Natural killer cell (primary cell): ENCODE results near the gene ZNF782. TPM values are rescaled to one million over a fixed set of nuclear protein-coding genes. Genes with fewer than 3 reads are reported as not detected.

Source experiments
- ATAC-seq, 3 donors: fragments of 150-1000 bp in 2 of 3; fragments of 200-7000 bp in 1 of 3; cut with Tn5 transposase; 1 replicate in 1 of 3; 2 replicates in 2 of 3; pipeline ENCODE4 v1.10.0; 2021; ENCODE audit warnings: mild to moderate bottlenecking in 2 of 3, moderate library complexity in 2 of 3
- DNase-seq, 2 donors: peaks; one replicate each; pipeline versions ENCODE4 v3.0.0 to v3.0.0-alpha.2; 2013 to 2021; ENCODE audit warnings: mixed read lengths in 1 of 2
- H3K27ac ChIP-seq: one replicate; pipeline ENCODE4 v1.5.1; 2013; ENCODE audit warnings: mild to moderate bottlenecking, low read length
- H3K27me3 ChIP-seq: one replicate; pipeline ENCODE4 v1.6.1; 2013; ENCODE audit warnings: low read length; ENCODE audit not compliant: control insufficient read depth, insufficient read depth
- H3K36me3 ChIP-seq: one replicate; pipeline ENCODE4 v1.6.1; 2013; ENCODE audit warnings: low read length; ENCODE audit not compliant: control insufficient read depth, insufficient read depth
- H3K4me1 ChIP-seq: one replicate; pipeline ENCODE4 v1.6.1; 2013; ENCODE audit warnings: low read length; ENCODE audit not compliant: control insufficient read depth, insufficient read depth
- H3K4me3 ChIP-seq: one replicate; pipeline ENCODE4 v1.5.1; 2013; ENCODE audit warnings: low read length
- H3K9me3 ChIP-seq: one replicate; pipeline ENCODE4 v1.6.1; 2013; ENCODE audit warnings: low read length; ENCODE audit not compliant: control insufficient read depth, insufficient read depth
- H3K27ac Mint-ChIP-seq, 2 donors: one replicate each; pipeline ENCODE4 v1.8.0; 2022; ENCODE audit warnings: mild to moderate bottlenecking in 2 of 2, mixed read lengths in 2 of 2, moderate library complexity in 1 of 2
- H3K27me3 Mint-ChIP-seq, 2 donors: one replicate each; pipeline ENCODE4 v1.8.0; 2022; ENCODE audit warnings: low read depth in 2 of 2, mixed read lengths in 2 of 2
- H3K36me3 Mint-ChIP-seq: one replicate; pipeline ENCODE4 v1.8.0; 2022; ENCODE audit warnings: mixed read lengths
- H3K4me1 Mint-ChIP-seq, 2 donors: one replicate each; pipeline ENCODE4 v1.8.0; 2022; ENCODE audit warnings: mixed read lengths in 2 of 2
- H3K4me3 Mint-ChIP-seq: one replicate; pipeline ENCODE4 v1.8.0; 2022; ENCODE audit warnings: mild to moderate bottlenecking, moderate library complexity, mixed read lengths
- H3K9me3 Mint-ChIP-seq, 2 donors: one replicate each; pipeline ENCODE4 v1.8.0; 2022; ENCODE audit warnings: mixed read lengths in 2 of 2
- WGBS: methylation state at CpG from one replicate; pipeline ENCODE4 v1.1.7; 2013; ENCODE audit warnings: missing lambda C conversion rate; ENCODE audit not compliant: insufficient coverage; 5-methylcytosine and 5-hydroxymethylcytosine counted together
- intact Hi-C: fragments of 100-400 bp; cut with micrococcal nuclease; formaldehyde crosslinking; loops from one replicate; pipeline ENCODE4 v1.14.2; 2022
- total RNA-seq, 4 donors: library from RNA; stranded (reverse); fragments of 120-200 nt in 1 of 4; gene quantifications; one replicate each; pipeline versions ENCODE4 v1.2.3 to v1.2.4, GENCODE V29; 2013 to 2022
- TF ChIP-seq, protein P1 (sequence below): fragments of 200-600 bp; IDR thresholded peaks from one replicate; pipeline ENCODE4 v1.8.0; 2022; ENCODE audit warnings: antibody characterized with exemption

The ZNF782 gene
- total RNA-seq, 3 donors from 2014 or later (not counting 1 experiment from before 2014, with no cell fraction given) = 7.3 to 10.1 (median 7.4) TPM

DNA sequence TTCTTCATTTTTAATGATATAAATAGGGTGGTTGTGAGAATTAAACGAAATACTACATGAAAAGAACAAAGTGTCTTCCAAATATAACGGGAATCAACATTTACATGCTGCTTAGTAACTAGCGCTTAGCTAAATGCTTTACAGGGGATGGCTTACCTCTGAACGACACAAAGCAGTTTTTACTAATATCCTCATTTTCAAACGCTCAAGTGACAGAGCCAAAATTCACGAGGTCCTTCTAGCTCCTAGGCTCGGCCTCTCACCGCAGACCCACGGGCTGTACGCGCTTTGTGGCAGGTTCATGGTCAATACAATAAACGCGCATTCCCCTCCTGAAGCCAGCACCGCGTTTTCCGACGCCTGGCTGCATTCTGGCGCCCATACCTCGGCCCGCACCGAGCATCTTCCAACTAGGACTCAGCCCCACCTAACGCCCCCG lies 76.9 kb downstream of the ZNF782 start:
- intact Hi-C loops = loop anchor here (5.0 kb wide), 1 partner anchor 75 kb away; the partner anchor contains the start of gene ZNF782
- H3K4me3 ChIP-seq = peak overlapping the region; percentile 73
- peaks cover 11% of the 10 kb centered on the region for H3K4me1 ChIP-seq
- Mint-ChIP-seq H3K9me3 (no peaks in the 10 kb centered on the region), H3K4me3 (peak overlapping the region; percentile 100), H3K36me3 (no peaks in the 10 kb centered on the region), H3K27me3 (no peaks in the 10 kb centered on the region), H3K4me1 (peaks cover 26 to 42% of the 10 kb centered on the region in 2 donors), H3K27ac (peak overlapping the region; percentile 94 to 97)
- no peak for ATAC-seq
- H3K36me3 ChIP-seq = peaks cover 28% of the 10 kb centered on the region
- no peaks in the 10 kb centered on the region for H3K9me3 ChIP-seq
- 7% methylated on average over 22 of the region's 23 CpGs for WGBS
- H3K27ac ChIP-seq = peak overlapping the region; percentile 74
- TF ChIP-seq, protein P1, sequence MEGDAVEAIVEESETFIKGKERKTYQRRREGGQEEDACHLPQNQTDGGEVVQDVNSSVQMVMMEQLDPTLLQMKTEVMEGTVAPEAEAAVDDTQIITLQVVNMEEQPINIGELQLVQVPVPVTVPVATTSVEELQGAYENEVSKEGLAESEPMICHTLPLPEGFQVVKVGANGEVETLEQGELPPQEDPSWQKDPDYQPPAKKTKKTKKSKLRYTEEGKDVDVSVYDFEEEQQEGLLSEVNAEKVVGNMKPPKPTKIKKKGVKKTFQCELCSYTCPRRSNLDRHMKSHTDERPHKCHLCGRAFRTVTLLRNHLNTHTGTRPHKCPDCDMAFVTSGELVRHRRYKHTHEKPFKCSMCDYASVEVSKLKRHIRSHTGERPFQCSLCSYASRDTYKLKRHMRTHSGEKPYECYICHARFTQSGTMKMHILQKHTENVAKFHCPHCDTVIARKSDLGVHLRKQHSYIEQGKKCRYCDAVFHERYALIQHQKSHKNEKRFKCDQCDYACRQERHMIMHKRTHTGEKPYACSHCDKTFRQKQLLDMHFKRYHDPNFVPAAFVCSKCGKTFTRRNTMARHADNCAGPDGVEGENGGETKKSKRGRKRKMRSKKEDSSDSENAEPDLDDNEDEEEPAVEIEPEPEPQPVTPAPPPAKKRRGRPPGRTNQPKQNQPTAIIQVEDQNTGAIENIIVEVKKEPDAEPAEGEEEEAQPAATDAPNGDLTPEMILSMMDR = no peak
- no peak for DNase-seq
- no peaks in the 10 kb centered on the region for H3K27me3 ChIP-seq

DNA sequence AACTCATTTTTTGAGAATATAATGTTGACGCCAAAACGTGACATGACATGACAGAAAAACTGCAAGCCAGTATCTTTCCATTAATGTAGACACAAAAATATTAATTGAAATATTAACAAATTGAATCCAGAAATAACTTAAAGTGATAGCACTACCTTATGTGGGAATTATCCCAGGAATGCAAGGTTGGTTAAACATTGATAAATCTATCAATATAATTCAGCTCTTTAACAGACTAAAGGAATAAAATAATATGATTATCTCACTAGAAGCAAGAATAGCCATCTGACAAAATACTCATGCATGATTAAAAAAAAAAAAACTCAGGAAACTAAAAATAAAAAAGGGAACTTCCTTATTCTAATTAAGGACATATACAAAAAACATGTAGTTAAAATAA lies 83.2 kb downstream of the ZNF782 start:
- peaks cover 79% of the 10 kb centered on the region for H3K36me3 ChIP-seq
- peaks cover 17% of the 10 kb centered on the region for H3K9me3 ChIP-seq
- TF ChIP-seq, protein P1 = no peak
- Mint-ChIP-seq H3K27me3 (no peaks in the 10 kb centered on the region), H3K36me3 (peaks cover 54% of the 10 kb centered on the region), H3K9me3 (peaks cover 7 to 10% of the 10 kb centered on the region in 2 donors), H3K4me1 (peaks cover 11 to 23% of the 10 kb centered on the region in 2 donors), H3K27ac (no peak overlapping the region), H3K4me3 (no peak overlapping the region)
- H3K27ac ChIP-seq = no peak overlapping the region
- H3K27me3 ChIP-seq = no peaks in the 10 kb centered on the region
- intact Hi-C loops = no loop called here
- ATAC-seq (no peak), DNase-seq (no peak)
- H3K4me3 ChIP-seq = no peak overlapping the region
- H3K4me1 ChIP-seq = no peaks in the 10 kb centered on the region
- no CpG with 5 or more reads among the region's 2 CpGs for WGBS

DNA sequence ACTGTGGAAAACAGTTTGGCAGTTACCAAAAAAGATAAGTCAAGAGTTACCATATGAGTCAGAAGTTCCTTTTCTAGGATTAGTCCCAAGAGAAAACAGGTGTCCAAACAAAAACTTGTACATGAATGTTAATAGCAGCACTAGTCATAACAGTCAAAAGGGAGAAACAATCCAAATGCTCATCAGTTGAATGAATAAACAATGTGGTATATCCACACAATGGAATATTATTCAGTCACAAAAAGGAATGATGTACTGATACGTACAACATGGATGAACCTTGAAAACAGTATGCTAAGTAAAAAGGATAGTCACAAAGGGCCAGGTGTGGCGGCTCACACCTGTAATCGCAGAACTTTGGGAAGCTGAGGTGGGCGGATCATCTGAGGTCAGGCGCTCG lies 84.3 kb downstream of the ZNF782 start:
- Mint-ChIP-seq H3K4me3 (no peak overlapping the region), H3K36me3 (peaks cover 64% of the 10 kb centered on the region), H3K4me1 (peaks cover 11 to 18% of the 10 kb centered on the region in 2 donors), H3K27me3 (no peaks in the 10 kb centered on the region), H3K9me3 (peaks cover 7 to 10% of the 10 kb centered on the region in 2 donors), H3K27ac (no peak overlapping the region)
- TF ChIP-seq, protein P1 = no peak
- no peak overlapping the region for H3K27ac ChIP-seq
- WGBS = over 99% methylated on average over 6 of the region's 6 CpGs
- ATAC-seq (no peak), DNase-seq (no peak)
- intact Hi-C loops = no loop called here
- no peak overlapping the region for H3K4me3 ChIP-seq
- no peaks in the 10 kb centered on the region for H3K27me3 ChIP-seq
- H3K4me1 ChIP-seq = no peaks in the 10 kb centered on the region
- peaks cover 24% of the 10 kb centered on the region for H3K9me3 ChIP-seq
- peaks cover 78% of the 10 kb centered on the region for H3K36me3 ChIP-seq

Other genes starting within 250 kb of the ZNF782 start
- 1 to 10 TPM; 2.3 to 4.7 (median 3.9) TPM for gene CDC14B, start 234.7 kb downstream of the ZNF782 start, total RNA-seq
- 10 to 100 TPM; 20.8 to 27.0 (median 22.1) TPM for gene PRXL2C, start 199.2 kb downstream of the ZNF782 start, total RNA-seq
- gene ZNF510, start 76.4 kb downstream of the ZNF782 start, total RNA-seq = 10 to 100 TPM in 2 of 3 donors, 1 to 10 TPM in 1; 9.4 to 13.8 (median 12.6) TPM
- gene NUTM2G, start 74.3 kb upstream of the ZNF782 start, total RNA-seq = not detected
- gene CTSV, start 184.6 kb upstream of the ZNF782 start, total RNA-seq = under 1 TPM in 1 of 3 donors, not detected in 2; 0.05 TPM